Karpas-422 (cell line): Measurements from ENCODE around the gene PLAAT4. TPM values are rescaled to one million over a fixed set of nuclear protein-coding genes. Genes with fewer than 3 reads are reported as not detected.

ENCODE experiments used
- DNase-seq: peaks from one replicate; pipeline ENCODE4 v3.0.0-alpha.2; 2015
- H2AFZ ChIP-seq: fragments of 200-600 bp; sonication (generic); 2 replicates; pipeline ENCODE4 v1.6.1; 2014; ENCODE audit warnings: antibody characterized with exemption, low read length, mixed read lengths
- H3K27ac ChIP-seq: fragments of 200-600 bp; sonication (generic); 2 replicates; pipeline ENCODE4 v1.5.1; 2014; ENCODE audit warnings: mild to moderate bottlenecking, low read length, moderate library complexity
- H3K27me3 ChIP-seq: fragments of 200-600 bp; sonication (generic); 2 replicates; pipeline ENCODE4 v1.6.1; 2014; ENCODE audit warnings: low read length, mixed read lengths
- H3K36me3 ChIP-seq: fragments of 200-600 bp; sonication (generic); 2 replicates; pipeline ENCODE4 v1.6.1; 2014; ENCODE audit warnings: low read length, mixed read lengths; ENCODE audit not compliant: insufficient read depth
- H3K4me1 ChIP-seq: fragments of 200-600 bp; sonication (generic); 2 replicates; pipeline ENCODE4 v1.6.1; 2014; ENCODE audit warnings: mild to moderate bottlenecking, low read length, mixed read lengths
- H3K4me2 ChIP-seq: fragments of 200-600 bp; sonication (generic); 2 replicates; pipeline ENCODE4 v1.6.1; 2014; ENCODE audit warnings: low read length, low read depth, mild to moderate bottlenecking; ENCODE audit not compliant: poor library complexity, severe bottlenecking
- H3K4me3 ChIP-seq: fragments of 200-600 bp; sonication (generic); 2 replicates; pipeline ENCODE4 v1.5.1; 2014; ENCODE audit warnings: mild to moderate bottlenecking, antibody characterized with exemption, low read length, mixed read lengths
- H3K79me2 ChIP-seq: fragments of 200-600 bp; sonication (generic); 2 replicates; pipeline ENCODE4 v1.6.1; 2014; ENCODE audit warnings: mild to moderate bottlenecking, low read length, mixed read lengths
- H3K9ac ChIP-seq: fragments of 200-600 bp; sonication (generic); 2 replicates; pipeline ENCODE4 v1.6.0; 2014; ENCODE audit warnings: low read length
- H3K9me2 ChIP-seq: fragments of 200-600 bp; sonication (generic), shearing (Covaris generic); replicated peaks from 2 replicates; pipeline ENCODE4 v1.6.0; 2014; ENCODE audit warnings: mild to moderate bottlenecking, low read length, moderate library complexity; ENCODE audit not compliant: insufficient read depth
- H3K9me3 ChIP-seq: fragments of 300-700, 200-600 bp; sonication (generic); 2 replicates; pipeline ENCODE4 v1.6.1; 2014; ENCODE audit warnings: low read length, mixed read lengths
- H4K20me1 ChIP-seq: fragments of 200-600 bp; sonication (generic); 2 replicates; pipeline ENCODE4 v1.6.1; 2014; ENCODE audit warnings: mild to moderate bottlenecking, antibody characterized with exemption, low read length, low read depth; ENCODE audit not compliant: insufficient read depth
- total RNA-seq: library from RNA; depleted of rRNA; stranded (reverse); fragments of >200 nt; shearing (Covaris generic); gene quantifications from 2 replicates; pipeline ENCODE4 v1.2.3, GENCODE V29; 2014; ENCODE audit warnings: low replicate concordance

Gene PLAAT4
- total RNA-seq, 1 experiment from 2014 or later = not detected

GRCh38 chr11:63552921-63553320, 16.3 kb downstream of the PLAAT4 start:
- Histone ChIP-seq H3K4me2 (no peak overlapping the region), H3K27me3 (no peaks in the 10 kb centered on the region), H3K27ac (no peak overlapping the region), H3K4me1 (no peaks in the 10 kb centered on the region), H3K9me3 (no peaks in the 10 kb centered on the region), H3K4me3 (no peak overlapping the region), H3K9me2 (no peaks in the 10 kb centered on the region), H3K9ac (no peak overlapping the region), H4K20me1 (no peaks in the 10 kb centered on the region), H3K36me3 (no peaks in the 10 kb centered on the region), H2AFZ (no peak overlapping the region), H3K79me2 (no peaks in the 10 kb centered on the region)
- no peak for DNase-seq

- H3K36me3 ChIP-seq = no peaks in the 10 kb centered on the region
- H4K20me1 ChIP-seq = no peaks in the 10 kb centered on the region
- no peak overlapping the region for H3K4me2 ChIP-seq
- H3K27me3 ChIP-seq = no peaks in the 10 kb centered on the region
- H3K9ac ChIP-seq = no peak overlapping the region
- no peaks in the 10 kb centered on the region for H3K9me3 ChIP-seq
- no peak overlapping the region for H3K27ac ChIP-seq
- H3K4me3 ChIP-seq = no peak overlapping the region
- DNase-seq = no peak
- H2AFZ ChIP-seq = no peak overlapping the region
- no peaks in the 10 kb centered on the region for H3K9me2 ChIP-seq
- no peaks in the 10 kb centered on the region for H3K4me1 ChIP-seq
- H3K79me2 ChIP-seq = no peaks in the 10 kb centered on the region
These were observed 17.2 kb downstream of the PLAAT4 start for GRCh38 chr11:63553759-63554158.

- Histone ChIP-seq H3K27me3 (no peaks in the 10 kb centered on the region), H3K9me3 (no peaks in the 10 kb centered on the region), H3K4me1 (no peaks in the 10 kb centered on the region), H3K27ac (no peak overlapping the region), H3K9me2 (no peaks in the 10 kb centered on the region), H3K4me2 (no peak overlapping the region), H2AFZ (no peak overlapping the region), H4K20me1 (no peaks in the 10 kb centered on the region), H3K36me3 (no peaks in the 10 kb centered on the region), H3K79me2 (no peaks in the 10 kb centered on the region), H3K9ac (no peak overlapping the region), H3K4me3 (no peak overlapping the region)
- DNase-seq = no peak
These were observed 18.2 kb downstream of the PLAAT4 start for GRCh38 chr11:63554877-63555223.

GRCh38 chr11:63556404-63557013, 19.9 kb downstream of the PLAAT4 start:
- DNase-seq = no peak
- H2AFZ ChIP-seq = no peak overlapping the region

GRCh38 chr11:63557570-63557969, 21.0 kb downstream of the PLAAT4 start:
- H3K27ac ChIP-seq = no peak overlapping the region
- no peak overlapping the region for H3K4me3 ChIP-seq
- H3K9ac ChIP-seq = no peak overlapping the region
- no peaks in the 10 kb centered on the region for H3K4me1 ChIP-seq
- H3K9me2 ChIP-seq = no peaks in the 10 kb centered on the region
- H4K20me1 ChIP-seq = no peaks in the 10 kb centered on the region
- no peak for DNase-seq
- no peaks in the 10 kb centered on the region for H3K27me3 ChIP-seq
- no peak overlapping the region for H2AFZ ChIP-seq
- H3K4me2 ChIP-seq = no peak overlapping the region
- no peaks in the 10 kb centered on the region for H3K9me3 ChIP-seq
- no peaks in the 10 kb centered on the region for H3K79me2 ChIP-seq
- H3K36me3 ChIP-seq = no peaks in the 10 kb centered on the region

More at GRCh38 chr11:63556404-63557013, 19.9 kb downstream of the PLAAT4 start:
- no peaks in the 10 kb centered on the region for H3K9me3 ChIP-seq
- no peaks in the 10 kb centered on the region for H3K36me3 ChIP-seq
- H3K9me2 ChIP-seq = no peaks in the 10 kb centered on the region
- no peaks in the 10 kb centered on the region for H3K27me3 ChIP-seq
- H3K4me2 ChIP-seq = no peak overlapping the region
- H3K9ac ChIP-seq = no peak overlapping the region
- no peak overlapping the region for H3K4me3 ChIP-seq
- H3K79me2 ChIP-seq = no peaks in the 10 kb centered on the region
- no peak overlapping the region for H3K27ac ChIP-seq
- no peaks in the 10 kb centered on the region for H3K4me1 ChIP-seq
- no peaks in the 10 kb centered on the region for H4K20me1 ChIP-seq

- Histone ChIP-seq H3K79me2 (no peaks in the 10 kb centered on the region), H3K36me3 (no peaks in the 10 kb centered on the region), H3K27ac (no peak overlapping the region), H3K27me3 (no peaks in the 10 kb centered on the region), H3K9me3 (no peaks in the 10 kb centered on the region), H3K4me3 (no peak overlapping the region), H3K4me1 (no peaks in the 10 kb centered on the region), H4K20me1 (no peaks in the 10 kb centered on the region), H3K9ac (no peak overlapping the region), H3K4me2 (no peak overlapping the region), H3K9me2 (no peaks in the 10 kb centered on the region), H2AFZ (no peak overlapping the region)
- no peak for DNase-seq
These were observed 22.0 kb downstream of the PLAAT4 start for GRCh38 chr11:63558459-63559157.

GRCh38 chr11:63560506-63561180, 24.0 kb downstream of the PLAAT4 start:
- H3K4me3 ChIP-seq = no peak overlapping the region
- no peak overlapping the region for H3K4me2 ChIP-seq
- H3K4me1 ChIP-seq = no peaks in the 10 kb centered on the region
- no peaks in the 10 kb centered on the region for H4K20me1 ChIP-seq
- H2AFZ ChIP-seq = no peak overlapping the region
- no peaks in the 10 kb centered on the region for H3K27me3 ChIP-seq
- H3K79me2 ChIP-seq = no peaks in the 10 kb centered on the region
- no peak overlapping the region for H3K9ac ChIP-seq
- H3K9me2 ChIP-seq = no peaks in the 10 kb centered on the region
- H3K36me3 ChIP-seq = no peaks in the 10 kb centered on the region
- H3K9me3 ChIP-seq = no peaks in the 10 kb centered on the region
- DNase-seq = no peak
- H3K27ac ChIP-seq = no peak overlapping the region

DNA sequence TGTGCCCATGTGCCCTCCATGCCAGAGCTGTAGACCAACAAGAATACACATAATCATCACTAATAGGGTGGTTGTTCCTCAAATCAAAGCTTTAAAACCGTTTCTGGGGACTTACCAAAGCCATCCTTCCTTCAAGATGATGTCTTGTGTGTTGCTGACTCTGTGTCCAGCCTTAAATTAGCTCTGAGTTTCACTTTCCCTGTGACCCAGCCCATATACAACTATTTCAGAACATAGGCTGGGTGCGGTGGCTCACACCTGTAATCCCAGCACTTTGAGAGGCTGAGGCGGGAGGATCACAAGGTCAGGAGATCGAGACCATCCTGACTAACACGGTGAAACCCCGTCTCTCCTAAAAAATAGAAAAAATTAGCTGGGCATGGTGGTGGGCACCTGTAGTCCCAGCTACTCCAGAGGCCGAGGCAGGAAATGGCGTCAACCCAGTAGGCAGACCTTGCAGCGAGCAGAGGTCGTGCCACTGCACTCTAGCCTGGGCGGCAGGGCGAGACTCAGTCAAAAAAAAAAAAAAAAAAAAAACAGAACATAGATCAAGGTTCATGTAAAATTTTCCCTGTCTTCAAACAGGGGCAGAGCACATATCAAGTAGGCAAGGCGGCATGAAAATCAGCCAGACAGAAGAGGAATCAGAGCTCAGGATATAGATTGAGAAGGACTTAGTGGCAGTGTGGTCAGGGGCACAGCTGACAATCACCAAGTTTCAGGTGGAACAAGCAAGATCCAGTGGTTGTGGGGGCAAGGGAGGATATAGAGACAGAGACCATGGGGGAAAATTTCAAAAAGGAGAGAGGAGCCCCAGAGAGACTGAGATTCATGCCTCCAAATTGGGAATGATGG, 26.8 kb downstream of the PLAAT4 start, which contains the start of gene PLAAT2:
TSS of gene PLAAT2 (minus strand) at position 179 of the 855 bp plus-strand sequence. CDS start at position 124, 55 bp downstream.
- no peak within 1 kb of the TSS for H3K27ac ChIP-seq
- no peaks in the 10 kb centered on the region for H3K79me2 ChIP-seq
- H3K9me3 ChIP-seq = no peaks in the 10 kb centered on the region
- H2AFZ ChIP-seq = no peak within 1 kb of the TSS
- H3K4me2 ChIP-seq = no peak within 1 kb of the TSS
- H3K4me3 ChIP-seq = no peak within 1 kb of the TSS
- no peaks in the 10 kb centered on the region for H4K20me1 ChIP-seq
- H3K27me3 ChIP-seq = no peaks in the 10 kb centered on the region
- no peak within 1 kb of the TSS for H3K9ac ChIP-seq
- no peaks in the 10 kb centered on the region for H3K9me2 ChIP-seq
- H3K4me1 ChIP-seq = no peaks in the 10 kb centered on the region
- H3K36me3 ChIP-seq = no peaks in the 10 kb centered on the region
- no peak for DNase-seq
